Caco-2 (cell line): ENCODE results near the gene FAM3D. TPM values are rescaled to one million over a fixed set of nuclear protein-coding genes. Genes with fewer than 3 reads are reported as not detected.
"Not testable (repeated sequence)": the region's sequence is repeated elsewhere in the genome, so short reads cannot be mapped to it uniquely, and the experiment has no call there.

Source experiments
- Bru-seq: library from RNA; stranded (reverse); fragments of 400-500 nt; gene quantifications from one replicate; lab custom pipeline; 2021; lab: Mats Ljungman, UMichigan
- BruChase-seq, 2 experiments: library from RNA; stranded (reverse); fragments of 400-500 nt; gene quantifications; one replicate each; lab custom pipeline; 2021; lab: Mats Ljungman, UMichigan
- BruUV-seq: library from RNA; stranded (reverse); fragments of 400-500 nt; replicated peaks from 2 replicates; lab custom pipeline; 2021; lab: Mats Ljungman, UMichigan
- CTCF ChIA-PET: fragments of 300-600 bp; sonication (Branson Sonifier 250); formaldehyde crosslinking; loops from one replicate; lab custom pipeline; 2022; ENCODE audit warnings: antibody characterized with exemption; lab: Charles Lee
- POLR2A ChIA-PET: fragments of 300-600 bp; sonication (Branson Sonifier 250); formaldehyde crosslinking; loops from one replicate; lab custom pipeline; 2022; ENCODE audit warnings: antibody characterized with exemption; lab: Charles Lee
- DNase-seq, 2 experiments: peaks; one replicate each; pipeline versions ENCODE4 v3.0.0 to v3.0.0-alpha.2; 2020 to 2022
- H3K27me3 ChIP-seq: replicated peaks from 2 replicates; pipeline ENCODE4 v1.6.0; 2011; ENCODE audit warnings: low read length; ENCODE audit not compliant: control insufficient read depth, insufficient read depth
- H3K36me3 ChIP-seq: 2 replicates; pipeline ENCODE4 v1.5.1; 2011; ENCODE audit warnings: low read length; ENCODE audit not compliant: control insufficient read depth, insufficient read depth
- H3K4me1 ChIP-seq: fragments of 250-450 bp; sonication (Bioruptor Pico); 2 replicates; pipeline ENCODE4 v1.5.1; 2020; ENCODE audit warnings: mild to moderate bottlenecking
- H3K4me3 ChIP-seq: 2 replicates; pipeline ENCODE4 v1.5.1; 2011; ENCODE audit warnings: low read depth, mild to moderate bottlenecking, control low read depth, low read length
- H3K9me3 ChIP-seq: fragments of 250-450 bp; sonication (Bioruptor Pico); 2 replicates; pipeline ENCODE4 v1.5.1; 2020; ENCODE audit warnings: mild to moderate bottlenecking, moderate library complexity
- H3K27ac Mint-ChIP-seq: one replicate; pipeline ENCODE4 v1.8.0; 2022; ENCODE audit warnings: mixed read lengths; ENCODE audit not compliant: unreplicated experiment
- H3K27me3 Mint-ChIP-seq: one replicate; pipeline ENCODE4 v1.8.0; 2022; ENCODE audit warnings: mixed read lengths; ENCODE audit not compliant: insufficient read depth, unreplicated experiment
- H3K36me3 Mint-ChIP-seq: one replicate; pipeline ENCODE4 v1.8.0; 2022; ENCODE audit warnings: mild to moderate bottlenecking, mixed read lengths; ENCODE audit not compliant: insufficient read depth, unreplicated experiment
- H3K4me1 Mint-ChIP-seq: one replicate; pipeline ENCODE4 v1.8.0; 2022; ENCODE audit warnings: low read depth, mixed read lengths; ENCODE audit not compliant: unreplicated experiment
- H3K4me3 Mint-ChIP-seq: one replicate; pipeline ENCODE4 v1.8.0; 2022; ENCODE audit warnings: mild to moderate bottlenecking, moderate library complexity, mixed read lengths; ENCODE audit not compliant: unreplicated experiment
- H3K9me3 Mint-ChIP-seq: one replicate; pipeline ENCODE4 v1.8.0; 2022; ENCODE audit warnings: mixed read lengths; ENCODE audit not compliant: unreplicated experiment
- intact Hi-C: fragments of 100-400 bp; cut with micrococcal nuclease; formaldehyde crosslinking; loops from one replicate; pipeline ENCODE4 v1.10.0; 2022; ENCODE audit not compliant: unreplicated experiment
- long read RNA-seq: library from polyadenylated mRNA; stranded (forward); transcript quantifications from one replicate; pipeline ENCODE4 v2.0.0, GENCODE V29; 2022
- total RNA-seq: library from RNA; stranded (reverse); gene quantifications from 2 replicates; pipeline ENCODE4 v1.2.3, GENCODE V29; 2022
- TF ChIP-seq, protein P1 (sequence below), 2 experiments: fragments of 200-600 bp in 1 of 2; IDR thresholded peaks; 1 replicate in 1 of 2; 2 replicates in 1 of 2; pipeline versions ENCODE4 v1.5.1 to v1.8.0; 2011 to 2022; ENCODE audit warnings: antibody characterized with exemption in 1 of 2, control low read depth in 1 of 2, inconsistent platforms in 1 of 2, low read depth in 1 of 2, low read length in 1 of 2, mild to moderate bottlenecking in 1 of 2, moderate library complexity in 1 of 2; ENCODE audit not compliant: insufficient read depth in 1 of 2, severe bottlenecking in 1 of 2, unreplicated experiment in 1 of 2

Gene FAM3D, protein sequence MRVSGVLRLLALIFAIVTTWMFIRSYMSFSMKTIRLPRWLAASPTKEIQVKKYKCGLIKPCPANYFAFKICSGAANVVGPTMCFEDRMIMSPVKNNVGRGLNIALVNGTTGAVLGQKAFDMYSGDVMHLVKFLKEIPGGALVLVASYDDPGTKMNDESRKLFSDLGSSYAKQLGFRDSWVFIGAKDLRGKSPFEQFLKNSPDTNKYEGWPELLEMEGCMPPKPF
- not detected in 2 replicates for total RNA-seq
- not detected for Bru-seq, nascent RNA
- BruChase-seq, experiment 1, labeled RNA remaining after a 2-hour chase: percentile 3 among the genes with signal in this experiment
- not detected for BruChase-seq, experiment 2, labeled RNA remaining after a 6-hour chase
- long read RNA-seq: 0 reads

DNA sequence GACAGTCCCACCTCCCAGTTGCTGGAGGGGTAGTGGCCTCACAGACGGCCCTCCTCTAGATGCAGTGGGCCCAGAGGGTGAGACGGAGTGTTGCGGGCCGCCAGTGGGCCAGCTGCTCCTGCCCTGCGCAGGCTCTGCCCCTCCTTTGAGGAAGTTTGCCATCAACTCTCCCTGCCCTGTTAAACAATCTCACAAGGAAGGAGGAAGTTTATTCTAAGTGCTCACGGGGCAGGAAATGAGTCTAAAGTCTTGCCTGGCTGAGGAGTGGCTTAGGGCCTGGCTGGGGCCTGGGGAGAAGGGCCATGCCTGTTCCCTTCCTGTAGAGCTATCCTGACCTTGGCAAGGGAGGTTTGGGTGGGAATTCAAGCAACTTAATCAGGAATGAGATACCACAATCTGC is at the start of gene FAM3D:
Gene FAM3D, minus strand, starts transcription at position 92 of the 400 bp plus-strand sequence. CDS start 11,211 bp downstream, outside the sequence.
- H3K4me1 Mint-ChIP-seq: no peaks in the 10 kb centered on the region
- H3K4me3 Mint-ChIP-seq: no peak within 1 kb of the TSS
- no peaks in the 10 kb centered on the region for H3K36me3 Mint-ChIP-seq
- no peak within 1 kb of the TSS for H3K4me3 ChIP-seq
- no peaks in the 10 kb centered on the region for H3K36me3 ChIP-seq
- BruUV-seq: no TSS peak
- no peak within 1 kb of the TSS for H3K27ac Mint-ChIP-seq
- H3K4me1 ChIP-seq: 0 out of 2 replicates have a peak, but pooled peaks cover 9% of the 10 kb centered on the region
- H3K9me3 ChIP-seq: no peaks in the 10 kb centered on the region
- H3K27me3 ChIP-seq: no peaks in the 10 kb centered on the region
- POLR2A ChIA-PET: no interaction called here
- CTCF ChIA-PET: no interaction called here
- no peak for DNase-seq
- H3K27me3 Mint-ChIP-seq: no peaks in the 10 kb centered on the region
- TF ChIP-seq, protein P1, sequence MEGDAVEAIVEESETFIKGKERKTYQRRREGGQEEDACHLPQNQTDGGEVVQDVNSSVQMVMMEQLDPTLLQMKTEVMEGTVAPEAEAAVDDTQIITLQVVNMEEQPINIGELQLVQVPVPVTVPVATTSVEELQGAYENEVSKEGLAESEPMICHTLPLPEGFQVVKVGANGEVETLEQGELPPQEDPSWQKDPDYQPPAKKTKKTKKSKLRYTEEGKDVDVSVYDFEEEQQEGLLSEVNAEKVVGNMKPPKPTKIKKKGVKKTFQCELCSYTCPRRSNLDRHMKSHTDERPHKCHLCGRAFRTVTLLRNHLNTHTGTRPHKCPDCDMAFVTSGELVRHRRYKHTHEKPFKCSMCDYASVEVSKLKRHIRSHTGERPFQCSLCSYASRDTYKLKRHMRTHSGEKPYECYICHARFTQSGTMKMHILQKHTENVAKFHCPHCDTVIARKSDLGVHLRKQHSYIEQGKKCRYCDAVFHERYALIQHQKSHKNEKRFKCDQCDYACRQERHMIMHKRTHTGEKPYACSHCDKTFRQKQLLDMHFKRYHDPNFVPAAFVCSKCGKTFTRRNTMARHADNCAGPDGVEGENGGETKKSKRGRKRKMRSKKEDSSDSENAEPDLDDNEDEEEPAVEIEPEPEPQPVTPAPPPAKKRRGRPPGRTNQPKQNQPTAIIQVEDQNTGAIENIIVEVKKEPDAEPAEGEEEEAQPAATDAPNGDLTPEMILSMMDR (IDR thresholded peaks at IDR 0.05; ENCODE audit: insufficient read depth in 1 of 2, low read depth in 1 of 2, low read length in 1 of 2, severe bottlenecking in 1 of 2, unreplicated experiment in 1 of 2): no peak
- intact Hi-C loops: no loop called here
- no peaks in the 10 kb centered on the region for H3K9me3 Mint-ChIP-seq

DNA sequence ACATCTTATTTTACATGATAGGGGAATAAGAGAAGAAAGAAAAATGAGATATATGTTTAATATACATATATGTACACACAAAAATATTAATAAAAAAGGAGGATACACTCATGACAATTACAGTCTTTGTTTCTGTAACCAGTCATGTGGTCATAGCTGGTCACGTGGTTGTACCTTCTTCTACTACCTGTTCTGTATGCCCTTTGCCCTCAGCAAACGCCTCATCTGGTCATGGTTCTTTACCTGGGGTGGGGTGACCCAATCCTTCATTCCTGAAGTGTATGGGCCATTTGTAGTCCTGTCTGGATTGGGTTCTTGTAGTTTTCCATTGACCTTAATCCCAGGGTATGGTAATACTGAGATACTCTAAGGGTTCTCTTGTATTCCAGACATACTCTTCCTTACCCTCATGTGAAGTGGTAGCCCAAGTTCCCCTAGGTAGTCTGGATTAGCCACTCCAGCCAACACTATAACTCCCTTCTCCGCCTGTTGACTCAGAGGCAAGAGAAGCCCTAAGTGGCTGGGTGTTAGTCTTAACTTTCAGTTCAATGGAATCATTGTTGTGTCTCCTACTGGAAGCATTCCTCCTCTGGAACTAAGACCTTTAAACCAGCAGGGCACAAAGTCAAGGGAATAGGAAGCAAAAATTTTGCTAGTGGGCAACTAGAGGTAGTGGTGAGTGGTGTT is 47.3 kb upstream of the FAM3D start:
- H3K27ac Mint-ChIP-seq: no peak overlapping the region
- no peak overlapping the region for H3K4me3 Mint-ChIP-seq
- CTCF ChIA-PET: no interaction called here
- no peak for DNase-seq
- H3K4me1 Mint-ChIP-seq: no peaks in the 10 kb centered on the region
- no peak overlapping the region for H3K4me3 ChIP-seq
- no peaks in the 10 kb centered on the region for H3K36me3 Mint-ChIP-seq
- no peaks in the 10 kb centered on the region for H3K27me3 ChIP-seq
- no peaks in the 10 kb centered on the region for H3K27me3 Mint-ChIP-seq
- intact Hi-C loops: no loop called here
- H3K4me1 ChIP-seq: no peaks in the 10 kb centered on the region
- H3K9me3 Mint-ChIP-seq: no peaks in the 10 kb centered on the region
- no peaks in the 10 kb centered on the region for H3K36me3 ChIP-seq
- POLR2A ChIA-PET: no interaction called here
- BruUV-seq: no TSS peak
- H3K9me3 ChIP-seq: no peaks in the 10 kb centered on the region
- TF ChIP-seq, protein P1 (IDR thresholded peaks at IDR 0.05; ENCODE audit: insufficient read depth in 1 of 2, low read depth in 1 of 2, low read length in 1 of 2, severe bottlenecking in 1 of 2, unreplicated experiment in 1 of 2): no peak

DNA sequence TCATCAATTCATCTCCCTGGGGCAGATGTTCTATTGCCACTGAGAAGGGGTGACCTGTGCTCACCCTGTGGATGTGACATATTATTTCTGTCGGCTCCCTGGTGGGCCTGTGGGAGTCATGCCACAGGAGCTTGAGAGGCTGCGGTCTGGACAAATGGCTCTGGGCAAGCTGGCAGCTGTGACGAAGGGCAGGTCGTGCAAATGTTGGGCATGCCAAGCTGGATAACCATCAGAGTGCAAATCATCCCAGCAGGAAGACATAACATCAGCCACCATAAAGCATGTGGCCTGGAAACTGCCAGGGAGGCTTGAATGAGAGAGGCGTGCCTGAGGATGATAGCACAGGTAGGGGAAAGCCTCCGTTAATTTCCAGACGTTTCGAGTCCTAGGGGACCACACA is 45.3 kb upstream of the FAM3D start:
- H3K4me3 Mint-ChIP-seq: no peak overlapping the region
- H3K27me3 Mint-ChIP-seq: no peaks in the 10 kb centered on the region
- no peaks in the 10 kb centered on the region for H3K27me3 ChIP-seq
- DNase-seq: no peak
- H3K27ac Mint-ChIP-seq: no peak overlapping the region
- no TSS peak for BruUV-seq
- ChIA-PET POLR2A (no interaction called here), CTCF (no interaction called here)
- TF ChIP-seq, protein P1 (IDR thresholded peaks at IDR 0.05; ENCODE audit: insufficient read depth in 1 of 2, low read depth in 1 of 2, low read length in 1 of 2, severe bottlenecking in 1 of 2, unreplicated experiment in 1 of 2): no peak
- no peak overlapping the region for H3K4me3 ChIP-seq
- no peaks in the 10 kb centered on the region for H3K36me3 ChIP-seq
- no peaks in the 10 kb centered on the region for H3K36me3 Mint-ChIP-seq
- H3K4me1 ChIP-seq: no peaks in the 10 kb centered on the region
- intact Hi-C loops: no loop called here
- H3K4me1 Mint-ChIP-seq: no peaks in the 10 kb centered on the region
- H3K9me3 Mint-ChIP-seq: no peaks in the 10 kb centered on the region
- no peaks in the 10 kb centered on the region for H3K9me3 ChIP-seq

DNA sequence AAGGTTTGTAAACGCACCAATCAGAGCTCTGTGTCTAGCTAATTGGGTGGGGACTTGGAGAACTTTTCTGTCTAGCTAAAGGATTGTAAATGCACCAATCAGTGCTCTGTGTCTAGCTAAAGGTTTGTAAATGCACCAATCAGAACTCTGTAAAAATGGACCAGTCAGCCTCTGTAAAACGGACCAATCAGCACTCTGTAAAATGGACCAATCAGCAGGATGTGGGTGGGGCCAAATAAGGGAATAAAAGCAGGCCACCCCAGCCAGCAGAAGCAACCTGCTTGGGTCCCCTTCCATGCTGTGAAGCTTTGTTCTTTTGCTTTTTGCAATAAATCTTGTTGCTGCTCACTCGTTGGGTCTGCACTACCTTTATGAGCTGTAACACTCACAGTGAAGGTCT is 42.4 kb upstream of the FAM3D start:
- H3K4me3 ChIP-seq, H3K27me3 ChIP-seq, H3K27ac Mint-ChIP-seq, intact Hi-C loops, H3K36me3 ChIP-seq, H3K4me1 Mint-ChIP-seq, H3K4me1 ChIP-seq, BruUV-seq, H3K9me3 Mint-ChIP-seq, H3K9me3 ChIP-seq, H3K4me3 Mint-ChIP-seq, H3K36me3 Mint-ChIP-seq, DNase-seq, H3K27me3 Mint-ChIP-seq, CTCF ChIA-PET, POLR2A ChIA-PET: not testable (repeated sequence)
